Keratinocyte (primary cell): ENCODE results near the gene RAD51.

ENCODE experiments used
- CTCF ChIP-seq, 3 experiments: IDR thresholded peaks in 1 of 3; conservative IDR thresholded peaks in 1 of 3; optimal IDR thresholded peaks in 1 of 3; 2 replicates in 2 of 3; 3 replicates in 1 of 3; pipeline versions ENCODE3 to v1.5.1; 2011; ENCODE audit warnings: low read length in 3 of 3, mild to moderate bottlenecking in 3 of 3, moderate library complexity in 2 of 3, control low read depth in 1 of 3, inconsistent platforms in 1 of 3; ENCODE audit not compliant: insufficient read depth in 2 of 3; ENCODE audit errors: extremely low read depth in 1 of 3
- EZH2 ChIP-seq: IDR thresholded peaks from one replicate; pipeline ENCODE4 v1.6.1; 2012; ENCODE audit warnings: inconsistent platforms, mild to moderate bottlenecking, low read length, moderate library complexity

- TF ChIP-seq EZH2 (no peak), CTCF (optimal IDR thresholded peaks at IDR 0.05 in 1 of 3, IDR thresholded peaks at IDR 0.05 in 1 of 3, conservative IDR thresholded peaks at IDR 0.05 in 1 of 3; ENCODE audit: extremely low read depth in 1 of 3, insufficient read depth in 2 of 3, low read length in 3 of 3) (no peak)
Observed at GRCh38 chr15:40731034-40731433, 36.1 kb downstream of the RAD51 start.
